Activated B cell treated with CpG ODN at 0.5 μM for 24 hours (primary cell): ENCODE data around the gene IQSEC1. TPM values are rescaled to one million over a fixed set of nuclear protein-coding genes. Genes with fewer than 3 reads are reported as not detected.
A peak's percentile ranks its signal among the peaks of the same experiment; 100 is the strongest.

Experiments used
- ATAC-seq: fragments of 200-7000 bp; cut with Tn5 transposase; one replicate; pipeline ENCODE4 v1.10.0; 2021; ENCODE audit warnings: low read depth, mild to moderate bottlenecking, moderate library complexity
- CTCF ChIA-PET: fragments of 350-600 bp; sonication (Branson Sonifier 250); formaldehyde crosslinking; loops from one replicate; lab custom pipeline; 2021; ENCODE audit warnings: antibody characterized with exemption; lab: Charles Lee
- POLR2A ChIA-PET: fragments of 350-600 bp; sonication (Branson Sonifier 250); formaldehyde crosslinking; loops from one replicate; lab custom pipeline; 2021; ENCODE audit warnings: antibody characterized with exemption; lab: Charles Lee
- DNase-seq: peaks from one replicate; pipeline ENCODE4 v3.0.0; 2022
- H3K27ac Mint-ChIP-seq: one replicate; pipeline ENCODE4 v1.8.0; 2020; ENCODE audit warnings: mixed read lengths
- H3K27me3 Mint-ChIP-seq: one replicate; pipeline ENCODE4 v1.8.0; 2021; ENCODE audit warnings: mixed read lengths
- H3K36me3 Mint-ChIP-seq: one replicate; pipeline ENCODE4 v1.8.0; 2021; ENCODE audit warnings: low read depth, mixed read lengths
- H3K4me1 Mint-ChIP-seq: one replicate; pipeline ENCODE4 v1.8.0; 2021; ENCODE audit warnings: mixed read lengths
- H3K4me3 Mint-ChIP-seq: one replicate; pipeline ENCODE4 v1.8.0; 2020; ENCODE audit warnings: mild to moderate bottlenecking, mixed read lengths
- H3K9me3 Mint-ChIP-seq: one replicate; pipeline ENCODE4 v1.8.0; 2020; ENCODE audit warnings: mixed read lengths
- CTCF ChIP-seq: fragments of 200-600 bp; IDR thresholded peaks from one replicate; pipeline ENCODE4 v1.8.0; 2022; ENCODE audit warnings: antibody characterized with exemption, mild to moderate bottlenecking
- intact Hi-C: fragments of 100-400 bp; cut with micrococcal nuclease; formaldehyde crosslinking; loops from one replicate; pipeline ENCODE4 v1.15.1; 2024
- total RNA-seq: library from RNA; stranded (reverse); gene quantifications from 2 replicates; pipeline ENCODE4 v1.2.3, GENCODE V29; 2022

Gene IQSEC1
- total RNA-seq, 1 donor from 2014 or later = 296 TPM

DNA sequence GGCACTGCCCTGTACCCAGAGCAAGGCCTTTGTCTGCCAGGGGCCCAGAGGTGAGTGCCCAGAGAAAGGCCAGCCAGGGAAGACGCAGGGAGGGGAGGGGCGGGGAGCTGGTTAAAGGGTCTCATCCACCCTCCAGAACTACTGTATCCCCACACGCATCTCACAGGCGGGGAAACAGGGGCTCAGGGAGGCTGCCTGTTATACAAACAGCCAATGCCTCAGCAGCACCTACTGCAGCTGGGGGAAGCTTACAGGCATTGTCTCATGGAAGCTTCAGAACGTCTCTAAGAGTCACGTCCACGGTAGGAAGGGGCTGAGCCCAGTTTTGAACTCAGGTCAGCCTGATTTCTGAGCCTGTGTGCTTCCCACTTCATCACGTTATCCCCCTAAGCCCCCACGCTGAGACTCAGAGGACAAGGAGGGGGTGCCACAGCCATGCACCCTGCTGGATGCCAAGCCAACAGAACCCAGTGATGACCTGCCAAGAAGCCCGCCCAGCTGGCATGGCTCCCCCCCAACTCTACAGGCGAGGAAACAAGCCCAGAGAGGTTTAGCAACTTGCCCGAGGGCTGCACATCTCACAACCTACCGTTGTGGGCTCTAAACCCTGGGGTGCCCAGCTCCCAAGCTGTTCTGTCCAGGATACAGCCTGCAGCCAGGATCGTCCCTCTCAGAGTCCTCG lies 54.5 kb downstream of the IQSEC1 start:
- intact Hi-C loops = loop anchor here (1.0 kb wide), 1 partner anchor 9 kb away; no protein-coding TSS in a partner anchor
- POLR2A ChIA-PET = interaction anchor here (0.6 to 10.3 kb wide), 8 partner anchors 12 to 1411 kb away, joined by 3 to 465 read pairs (median 38); no protein-coding TSS in a partner anchor
- DNase-seq = no peak

GRCh38 chr3:13018043-13018451 lies 55.2 kb downstream of the IQSEC1 start:
- TF ChIP-seq CTCF = no peak
- Mint-ChIP-seq H3K4me3 (peak overlapping the region; percentile 100), H3K27me3 (no peaks in the 10 kb centered on the region), H3K4me1 (peaks cover 83% of the 10 kb centered on the region), H3K36me3 (peaks cover 48% of the 10 kb centered on the region), H3K27ac (peak overlapping the region; percentile 95), H3K9me3 (no peaks in the 10 kb centered on the region)
- CTCF ChIA-PET = interaction anchor here (1.0 to 1.4 kb wide), 4 partner anchors 23 to 74 kb away, joined by 3 to 5 read pairs (median 4); no protein-coding TSS in a partner anchor
- ATAC-seq (no peak), DNase-seq (no peak)
- intact Hi-C loops = loop anchor here (1.0 kb wide), 1 partner anchor 9 kb away; no protein-coding TSS in a partner anchor
- POLR2A ChIA-PET = interaction anchor here (1.1 to 10.3 kb wide), 6 partner anchors 11 to 67 kb away, joined by 3 to 465 read pairs (median 118); no protein-coding TSS in a partner anchor

More for the DNA sequence above, 54.5 kb downstream of the IQSEC1 start:
- H3K27ac Mint-ChIP-seq = peak overlapping the region; percentile 95
- H3K9me3 Mint-ChIP-seq = no peaks in the 10 kb centered on the region
- no peaks in the 10 kb centered on the region for H3K27me3 Mint-ChIP-seq
- ATAC-seq = no peak
- TF ChIP-seq CTCF = no peak
- peaks cover 45% of the 10 kb centered on the region for H3K36me3 Mint-ChIP-seq
- H3K4me1 Mint-ChIP-seq = peaks cover 83% of the 10 kb centered on the region
- CTCF ChIA-PET = interaction anchor here (1.0 to 1.4 kb wide), 4 partner anchors 23 to 73 kb away, joined by 3 to 5 read pairs (median 4); no protein-coding TSS in a partner anchor
- peak overlapping the region; percentile 100 for H3K4me3 Mint-ChIP-seq

GRCh38 chr3:13017361-13018042 lies 55.7 kb downstream of the IQSEC1 start:
- H3K9me3 Mint-ChIP-seq = no peaks in the 10 kb centered on the region
- H3K4me3 Mint-ChIP-seq = peak overlapping the region; percentile 100
- peak overlapping the region; percentile 95 for H3K27ac Mint-ChIP-seq
- DNase-seq (no peak), ATAC-seq (no peak)
- ChIA-PET POLR2A (interaction anchor here (1.1 to 10.3 kb wide), 7 partner anchors 11 to 68 kb away, joined by 3 to 465 read pairs (median 65); partner anchors contain the start of gene IQSEC1), CTCF (interaction anchor here (1.1 to 1.4 kb wide), 3 partner anchors 30 to 75 kb away, joined by 3 to 5 read pairs (median 4); no protein-coding TSS in a partner anchor)
- H3K4me1 Mint-ChIP-seq = peaks cover 83% of the 10 kb centered on the region
- intact Hi-C loops = loop anchor here (1.0 kb wide), 1 partner anchor 8 kb away; no protein-coding TSS in a partner anchor
- peaks cover 50% of the 10 kb centered on the region for H3K36me3 Mint-ChIP-seq
- H3K27me3 Mint-ChIP-seq = no peaks in the 10 kb centered on the region
- TF ChIP-seq CTCF = no peak

DNA sequence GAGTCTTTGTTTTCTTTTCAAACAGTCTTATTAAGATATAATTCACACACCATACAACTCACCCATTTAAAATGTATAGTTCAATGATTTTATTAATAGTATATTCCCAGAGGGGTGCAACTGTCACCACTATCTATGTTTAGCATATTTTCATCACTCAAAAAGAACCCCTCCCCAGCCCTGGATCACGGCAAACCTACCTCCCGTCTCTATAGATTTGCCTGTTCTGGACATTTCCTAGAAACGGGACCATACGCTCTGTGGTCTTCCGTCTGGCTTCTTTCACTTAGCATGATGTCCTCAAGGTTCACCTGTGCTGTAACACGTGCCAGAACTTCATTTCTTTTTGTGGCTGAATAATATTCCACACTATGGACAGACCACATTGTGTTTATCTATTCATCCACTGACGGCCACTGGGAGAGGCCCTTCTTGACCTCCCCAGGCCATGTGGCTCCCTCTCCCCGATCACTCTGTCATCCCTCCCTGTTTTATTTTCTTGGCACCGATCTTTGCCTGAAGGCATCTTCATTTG lies 56.4 kb downstream of the IQSEC1 start:
- CTCF ChIA-PET = interaction anchor here (1.4 kb wide), 1 partner anchor 75 kb away, joined by 3 read pairs; no protein-coding TSS in a partner anchor

More for the DNA sequence above, 56.4 kb downstream of the IQSEC1 start:
- peak overlapping the region; percentile 100 for H3K4me3 Mint-ChIP-seq
- peaks cover 49% of the 10 kb centered on the region for H3K36me3 Mint-ChIP-seq
- intact Hi-C loops = loop anchor here (1.0 kb wide), 2 partner anchors 21 to 72 kb away; no protein-coding TSS in a partner anchor
- peak overlapping the region; percentile 95 for H3K27ac Mint-ChIP-seq
- no peak for DNase-seq
- peaks cover 89% of the 10 kb centered on the region for H3K4me1 Mint-ChIP-seq
- TF ChIP-seq CTCF = no peak
- POLR2A ChIA-PET = interaction anchor here (1.4 to 10.3 kb wide), 9 partner anchors 10 to 435 kb away, joined by 3 to 465 read pairs (median 13); partner anchors contain the start of gene IQSEC1
- no peak for ATAC-seq
- no peaks in the 10 kb centered on the region for H3K27me3 Mint-ChIP-seq
- no peaks in the 10 kb centered on the region for H3K9me3 Mint-ChIP-seq
